ENCODE measurements around the gene RAB36.

Gene RAB36

GRCh38 chr22:23180301-23180892 is 35.1 kb downstream of the RAB36 start, which contains the start of gene BCR:
Gene BCR, plus strand, starts transcription at chr22:23180509. Its CDS starts 452 bp downstream, at chr22:23180961.
- H3K4me3 ChIP-seq (ENCODE audit: low read length), result peak within 1 kb of the TSS; percentile 90
- no peaks in the 10 kb centered on the region for H3K9me2 ChIP-seq (replicated peaks; ENCODE audit: control insufficient read depth, low read length)
- peaks cover 57% of the 10 kb centered on the region for H3K4me1 ChIP-seq (ENCODE audit: control insufficient read depth, low read length)
- H4K20me1 ChIP-seq (ENCODE audit: control insufficient read depth, insufficient read depth, low read depth, low read length), result peaks cover 25% of the 10 kb centered on the region
- peak within 1 kb of the TSS; percentile 46 for H3K27ac ChIP-seq (ENCODE audit: low read depth, low read length)
- H3K79me2 ChIP-seq (ENCODE audit: control insufficient read depth, low read length), result peaks cover 47% of the 10 kb centered on the region
- peaks cover 17% of the 10 kb centered on the region for H3K9me3 ChIP-seq (ENCODE audit: control insufficient read depth, insufficient read depth, low read length)
- TF ChIP-seq CTCF (IDR thresholded peaks at IDR 0.05; ENCODE audit: low read depth, low read length, poor library complexity, severe bottlenecking), result peak; percentile 37
- no peak for TF ChIP-seq EZH2phosphoT487 (IDR thresholded peaks at IDR 0.05; ENCODE audit: borderline replicate concordance, low read length)
- peak within 1 kb of the TSS; percentile 91 for H3K4me2 ChIP-seq (ENCODE audit: low read length)
- no peaks in the 10 kb centered on the region for H3K27me3 ChIP-seq (ENCODE audit: control insufficient read depth, low read length)
- peaks cover 11% of the 10 kb centered on the region for H3F3A ChIP-seq (ENCODE audit: control insufficient read depth, insufficient read depth)
- peaks cover 40% of the 10 kb centered on the region for H3K36me3 ChIP-seq (ENCODE audit: control insufficient read depth, low read length)

GRCh38 chr22:23180893-23181720 is 35.8 kb downstream of the RAB36 start:
- H4K20me1 ChIP-seq (ENCODE audit: control insufficient read depth, insufficient read depth, low read depth, low read length), result peaks cover 25% of the 10 kb centered on the region
- H3K9me3 ChIP-seq (ENCODE audit: control insufficient read depth, insufficient read depth, low read length), result peaks cover 13% of the 10 kb centered on the region
- H3K79me2 ChIP-seq (ENCODE audit: control insufficient read depth, low read length), result peaks cover 54% of the 10 kb centered on the region
- no peaks in the 10 kb centered on the region for H3K9me2 ChIP-seq (replicated peaks; ENCODE audit: control insufficient read depth, low read length)
- no peak for TF ChIP-seq CTCF (IDR thresholded peaks at IDR 0.05; ENCODE audit: low read depth, low read length, poor library complexity, severe bottlenecking)
- no peaks in the 10 kb centered on the region for H3K27me3 ChIP-seq (ENCODE audit: control insufficient read depth, low read length)
- H3K4me3 ChIP-seq (ENCODE audit: low read length), result peak overlapping the region; percentile 90
- peaks cover 42% of the 10 kb centered on the region for H3K36me3 ChIP-seq (ENCODE audit: control insufficient read depth, low read length)
- peaks cover 11% of the 10 kb centered on the region for H3F3A ChIP-seq (ENCODE audit: control insufficient read depth, insufficient read depth)
- peak overlapping the region; percentile 46 for H3K27ac ChIP-seq (ENCODE audit: low read depth, low read length)
- H3K4me2 ChIP-seq (ENCODE audit: low read length), result peak overlapping the region; percentile 91
- H3K4me1 ChIP-seq (ENCODE audit: control insufficient read depth, low read length), result peaks cover 62% of the 10 kb centered on the region

- H3K4me3 ChIP-seq (ENCODE audit: low read length), result peak overlapping the region; percentile 90
- peaks cover 11% of the 10 kb centered on the region for H3F3A ChIP-seq (ENCODE audit: control insufficient read depth, insufficient read depth)
- no peak for TF ChIP-seq CTCF (IDR thresholded peaks at IDR 0.05; ENCODE audit: low read depth, low read length, poor library complexity, severe bottlenecking)
- no peak for TF ChIP-seq EZH2phosphoT487 (IDR thresholded peaks at IDR 0.05; ENCODE audit: borderline replicate concordance, low read length)
- H3K27me3 ChIP-seq (ENCODE audit: control insufficient read depth, low read length), result no peaks in the 10 kb centered on the region
- peaks cover 67% of the 10 kb centered on the region for H3K4me1 ChIP-seq (ENCODE audit: control insufficient read depth, low read length)
- no peaks in the 10 kb centered on the region for H3K9me2 ChIP-seq (replicated peaks; ENCODE audit: control insufficient read depth, low read length)
- H3K36me3 ChIP-seq (ENCODE audit: control insufficient read depth, low read length), result peaks cover 49% of the 10 kb centered on the region
- peak overlapping the region; percentile 91 for H3K4me2 ChIP-seq (ENCODE audit: low read length)
- peaks cover 6% of the 10 kb centered on the region for H3K9me3 ChIP-seq (ENCODE audit: control insufficient read depth, insufficient read depth, low read length)
- H4K20me1 ChIP-seq (ENCODE audit: control insufficient read depth, insufficient read depth, low read depth, low read length), result peaks cover 25% of the 10 kb centered on the region
- peak overlapping the region; percentile 46 for H3K27ac ChIP-seq (ENCODE audit: low read depth, low read length)
- H3K79me2 ChIP-seq (ENCODE audit: control insufficient read depth, low read length), result peaks cover 61% of the 10 kb centered on the region
These were observed 36.5 kb downstream of the RAB36 start for GRCh38 chr22:23181721-23182308.
